Glutamatergic neuron (in vitro differentiated cells): ENCODE measurements around the gene PLD1. TPM values are rescaled to one million over a fixed set of nuclear protein-coding genes. Genes with fewer than 3 reads are reported as not detected.

Experiments used
- DNase-seq: peaks from one replicate; pipeline ENCODE4 v3.0.0; 2022
- H3K27ac Mint-ChIP-seq: one replicate; pipeline ENCODE4 v1.8.0; 2020; ENCODE audit warnings: mild to moderate bottlenecking, mixed read lengths, inconsistent platforms; ENCODE audit not compliant: unreplicated experiment
- H3K27me3 Mint-ChIP-seq: one replicate; pipeline ENCODE4 v1.8.0; 2020; ENCODE audit warnings: mild to moderate bottlenecking, moderate library complexity, mixed read lengths, inconsistent platforms; ENCODE audit not compliant: unreplicated experiment
- H3K36me3 Mint-ChIP-seq: one replicate; pipeline ENCODE4 v1.8.0; 2020; ENCODE audit warnings: mild to moderate bottlenecking, mixed read lengths, inconsistent platforms; ENCODE audit not compliant: unreplicated experiment
- H3K4me1 Mint-ChIP-seq: one replicate; pipeline ENCODE4 v1.8.0; 2020; ENCODE audit warnings: mild to moderate bottlenecking, low read depth, mixed read lengths, inconsistent platforms; ENCODE audit not compliant: unreplicated experiment
- H3K4me3 Mint-ChIP-seq: one replicate; pipeline ENCODE4 v1.8.0; 2020; ENCODE audit warnings: mild to moderate bottlenecking, mixed read lengths, inconsistent platforms; ENCODE audit not compliant: unreplicated experiment
- H3K9me3 Mint-ChIP-seq: one replicate; pipeline ENCODE4 v1.8.0; 2020; ENCODE audit warnings: mild to moderate bottlenecking, moderate library complexity, mixed read lengths, inconsistent platforms; ENCODE audit not compliant: unreplicated experiment
- total RNA-seq: library from RNA; stranded (reverse); fragmentation: NEBNext Ultra II Directional; extraction: Animal tissue kit (Norgen Biotek cat#: 25700); gene quantifications from one replicate; pipeline ENCODE4 v1.2.1, GENCODE V29; 2021; ENCODE audit not compliant: unreplicated experiment
- TF ChIP-seq, protein P1 (sequence below): fragments of 200-600 bp; sonication (generic); IDR thresholded peaks from one replicate; pipeline ENCODE4 v1.5.0; 2021; ENCODE audit not compliant: partially characterized antibody, unreplicated experiment

Gene PLD1
- total RNA-seq, 1 donor from 2014 or later, result 0.61 TPM

DNA sequence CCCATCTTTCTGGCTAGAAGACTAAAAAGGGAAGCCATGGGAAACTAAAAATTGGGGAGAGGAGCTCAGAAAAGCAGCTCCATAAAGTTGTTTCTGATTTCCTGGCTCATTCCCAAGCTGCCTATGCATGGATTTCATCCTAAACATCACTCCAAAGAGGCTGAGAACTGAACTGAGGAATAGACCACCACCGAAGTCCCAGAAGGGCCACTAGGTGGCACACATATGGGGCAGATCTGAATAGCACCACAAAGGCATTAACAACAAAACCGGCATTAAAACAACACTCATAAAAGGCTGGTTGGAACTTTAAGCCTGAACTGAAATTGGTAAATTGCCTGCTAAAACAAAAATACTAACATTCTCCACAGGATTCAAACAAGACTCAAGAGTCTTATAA is 106.3 kb downstream of the PLD1 start:
- no peaks in the 10 kb centered on the region for H3K27me3 Mint-ChIP-seq
- no peaks in the 10 kb centered on the region for H3K9me3 Mint-ChIP-seq
- no peak for DNase-seq
- TF ChIP-seq, protein P1, sequence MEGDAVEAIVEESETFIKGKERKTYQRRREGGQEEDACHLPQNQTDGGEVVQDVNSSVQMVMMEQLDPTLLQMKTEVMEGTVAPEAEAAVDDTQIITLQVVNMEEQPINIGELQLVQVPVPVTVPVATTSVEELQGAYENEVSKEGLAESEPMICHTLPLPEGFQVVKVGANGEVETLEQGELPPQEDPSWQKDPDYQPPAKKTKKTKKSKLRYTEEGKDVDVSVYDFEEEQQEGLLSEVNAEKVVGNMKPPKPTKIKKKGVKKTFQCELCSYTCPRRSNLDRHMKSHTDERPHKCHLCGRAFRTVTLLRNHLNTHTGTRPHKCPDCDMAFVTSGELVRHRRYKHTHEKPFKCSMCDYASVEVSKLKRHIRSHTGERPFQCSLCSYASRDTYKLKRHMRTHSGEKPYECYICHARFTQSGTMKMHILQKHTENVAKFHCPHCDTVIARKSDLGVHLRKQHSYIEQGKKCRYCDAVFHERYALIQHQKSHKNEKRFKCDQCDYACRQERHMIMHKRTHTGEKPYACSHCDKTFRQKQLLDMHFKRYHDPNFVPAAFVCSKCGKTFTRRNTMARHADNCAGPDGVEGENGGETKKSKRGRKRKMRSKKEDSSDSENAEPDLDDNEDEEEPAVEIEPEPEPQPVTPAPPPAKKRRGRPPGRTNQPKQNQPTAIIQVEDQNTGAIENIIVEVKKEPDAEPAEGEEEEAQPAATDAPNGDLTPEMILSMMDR, result peak; percentile 13
- no peaks in the 10 kb centered on the region for H3K4me1 Mint-ChIP-seq
- H3K27ac Mint-ChIP-seq, result no peak overlapping the region
- H3K4me3 Mint-ChIP-seq, result no peak overlapping the region
- no peaks in the 10 kb centered on the region for H3K36me3 Mint-ChIP-seq

DNA sequence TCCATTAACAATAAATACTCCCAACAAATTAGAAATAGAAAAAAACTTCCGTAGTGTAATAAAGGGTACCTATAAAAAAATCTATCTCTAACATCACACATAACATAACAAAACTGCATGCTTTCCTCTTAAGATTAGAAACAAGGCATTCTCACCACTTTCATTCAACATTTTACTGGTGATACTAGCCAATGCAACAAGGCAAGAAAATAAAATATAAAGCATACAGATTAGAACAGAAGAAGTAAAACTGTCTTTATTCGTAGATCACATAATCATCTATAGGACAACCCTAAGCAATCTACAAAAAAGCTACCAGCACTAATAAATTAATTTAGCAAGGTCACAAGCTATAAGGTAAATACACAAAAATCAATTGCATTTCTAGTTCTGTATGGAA is 107.1 kb downstream of the PLD1 start:
- Mint-ChIP-seq H3K4me3 (no peak overlapping the region), H3K4me1 (no peaks in the 10 kb centered on the region), H3K9me3 (peaks cover 2% of the 10 kb centered on the region), H3K27ac (no peak overlapping the region), H3K36me3 (no peaks in the 10 kb centered on the region), H3K27me3 (no peaks in the 10 kb centered on the region)
- TF ChIP-seq, protein P1, result no peak
- DNase-seq, result no peak

DNA sequence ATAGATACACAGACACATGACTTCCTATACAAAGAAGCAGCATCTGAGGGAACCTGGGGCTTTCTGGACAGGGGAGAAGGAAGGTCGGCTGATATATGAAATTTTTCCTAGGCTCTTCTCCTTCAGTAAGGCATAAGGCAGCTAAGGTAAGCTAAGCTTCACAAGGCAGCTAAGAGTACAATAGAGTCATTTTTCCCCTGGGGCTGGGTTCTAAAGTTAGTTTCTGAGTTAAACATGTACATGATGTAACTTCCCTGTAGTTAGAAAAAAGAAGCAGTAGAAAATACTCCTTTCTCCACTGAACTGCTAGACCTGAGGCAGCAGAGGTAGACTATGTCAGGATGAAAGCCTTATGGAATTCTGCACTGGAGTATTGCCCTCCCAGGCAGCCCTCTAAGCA is 109.6 kb downstream of the PLD1 start:
- Mint-ChIP-seq H3K4me1 (no peaks in the 10 kb centered on the region), H3K27ac (no peak overlapping the region), H3K27me3 (no peaks in the 10 kb centered on the region), H3K36me3 (no peaks in the 10 kb centered on the region), H3K9me3 (peaks cover 2% of the 10 kb centered on the region), H3K4me3 (no peak overlapping the region)
- no peak for DNase-seq
- TF ChIP-seq, protein P1, result no peak

DNA sequence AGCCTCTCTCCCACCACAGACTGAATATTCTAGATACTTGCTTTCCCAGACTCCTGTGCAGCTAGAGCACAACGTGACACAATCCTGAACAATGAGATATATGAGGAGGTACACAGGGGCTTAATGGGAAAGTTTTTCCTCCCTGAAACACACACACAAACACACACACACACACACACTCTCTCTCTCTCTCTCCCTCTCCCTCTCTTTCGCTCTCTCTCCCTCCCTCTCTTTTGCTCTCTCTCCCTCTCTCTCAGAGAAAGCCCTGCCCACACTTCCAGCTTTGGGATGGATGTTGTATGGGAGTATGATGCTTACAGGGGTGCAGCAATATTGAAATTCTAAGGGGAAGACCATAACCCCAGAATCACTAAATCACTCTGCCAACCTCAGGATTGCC is 110.1 kb downstream of the PLD1 start:
- TF ChIP-seq, protein P1, result no peak
- no peak overlapping the region for H3K27ac Mint-ChIP-seq
- H3K4me3 Mint-ChIP-seq, result no peak overlapping the region
- no peaks in the 10 kb centered on the region for H3K36me3 Mint-ChIP-seq
- H3K9me3 Mint-ChIP-seq, result peaks cover 2% of the 10 kb centered on the region
- H3K4me1 Mint-ChIP-seq, result no peaks in the 10 kb centered on the region
- DNase-seq, result no peak
- no peaks in the 10 kb centered on the region for H3K27me3 Mint-ChIP-seq

DNA sequence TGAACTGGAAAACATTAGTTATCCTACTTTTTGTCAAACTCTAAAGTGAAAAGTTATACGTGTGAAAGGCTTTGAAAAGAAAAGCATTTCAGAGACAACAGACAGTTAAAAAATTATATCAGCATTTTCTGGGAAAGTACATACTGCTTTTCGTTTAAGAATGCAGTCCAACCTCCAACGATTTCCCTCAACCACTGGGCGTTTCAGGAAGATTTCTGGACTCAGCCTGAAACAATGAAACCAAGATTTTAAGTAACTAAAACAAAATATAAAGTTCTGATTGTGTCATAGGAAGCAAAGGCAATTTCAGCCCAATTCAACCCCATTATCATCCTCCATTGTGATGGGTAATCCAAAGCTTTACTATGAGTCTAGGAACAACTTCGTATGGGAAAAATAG is 110.7 kb downstream of the PLD1 start:
- no peak for DNase-seq
- H3K27me3 Mint-ChIP-seq, result no peaks in the 10 kb centered on the region
- peaks cover 2% of the 10 kb centered on the region for H3K9me3 Mint-ChIP-seq
- no peak overlapping the region for H3K4me3 Mint-ChIP-seq
- H3K27ac Mint-ChIP-seq, result no peak overlapping the region
- no peaks in the 10 kb centered on the region for H3K36me3 Mint-ChIP-seq
- no peaks in the 10 kb centered on the region for H3K4me1 Mint-ChIP-seq
- TF ChIP-seq, protein P1, result no peak
